Lung (tissue), 12 donors: ENCODE results near the gene ALDH1A3. TPM values are rescaled to one million over a fixed set of nuclear protein-coding genes. Genes with fewer than 3 reads are reported as not detected.

Source experiments
- ATAC-seq: fragments of 200-7000 bp; cut with Tn5 transposase; one replicate; pipeline ENCODE4 v1.9.1; 2020; ENCODE audit warnings: moderate number of reproducible peaks; ENCODE audit not compliant: insufficient read depth, low FRiP score
- DNase-seq, 3 donors: peaks; one replicate each; pipeline ENCODE4 v3.0.0-alpha.2; 2013 to 2017
- H3K27ac ChIP-seq, 2 donors: one replicate each; pipeline ENCODE4 v1.5.1; 2013; ENCODE audit warnings: mild to moderate bottlenecking in 2 of 2, moderate library complexity in 2 of 2, control low read depth in 1 of 2, inconsistent platforms in 1 of 2, low read depth in 1 of 2, low read length in 1 of 2
- H3K27me3 ChIP-seq, 3 donors: one replicate each; pipeline ENCODE4 v1.5.1; 2013; ENCODE audit warnings: low read length in 2 of 3; ENCODE audit not compliant: control insufficient read depth in 3 of 3, insufficient read depth in 3 of 3
- H3K36me3 ChIP-seq, 4 donors: one replicate each; pipeline ENCODE4 v1.5.1; 2013; ENCODE audit warnings: low read length in 4 of 4, mild to moderate bottlenecking in 1 of 4, moderate library complexity in 1 of 4; ENCODE audit not compliant: control insufficient read depth in 4 of 4, insufficient read depth in 4 of 4
- H3K4me1 ChIP-seq, 5 donors: one replicate each; pipeline ENCODE4 v1.5.1; 2013; ENCODE audit warnings: low read length in 5 of 5, mild to moderate bottlenecking in 2 of 5, moderate library complexity in 1 of 5; ENCODE audit not compliant: control insufficient read depth in 5 of 5, insufficient read depth in 5 of 5
- H3K4me3 ChIP-seq: one replicate; pipeline ENCODE4 v1.5.1; 2013; ENCODE audit warnings: mild to moderate bottlenecking, control low read depth, moderate library complexity
- H3K9ac ChIP-seq, 2 donors: one replicate each; pipeline ENCODE4 v1.5.1; 2013; ENCODE audit warnings: low read length in 2 of 2, control low read depth in 1 of 2; ENCODE audit not compliant: insufficient read depth in 1 of 2
- H3K9me3 ChIP-seq, 4 donors: one replicate each; pipeline ENCODE4 v1.5.1; 2013; ENCODE audit warnings: low read length in 3 of 4, mild to moderate bottlenecking in 1 of 4, moderate library complexity in 1 of 4; ENCODE audit not compliant: control insufficient read depth in 4 of 4, insufficient read depth in 3 of 4
- CTCF ChIP-seq: IDR thresholded peaks from 2 replicates; pipeline ENCODE4 v1.5.1; 2012; ENCODE audit warnings: mild to moderate bottlenecking; ENCODE audit errors: control extremely low read depth, extremely low read depth
- WGBS, 2 donors: extraction: QIAGEN DNeasy Blood & Tissue Kit; methylation state at CpG; one replicate each; pipeline ENCODE4 v1.1.7; 2013; 5-methylcytosine and 5-hydroxymethylcytosine counted together
- polyA plus RNA-seq, 2 donors: library from polyadenylated mRNA; stranded (reverse); fragments of 200-250 nt; gene quantifications; one replicate each; pipeline ENCODE4 v1.2.1, GENCODE V29; 2013
- total RNA-seq, 2 donors: library from RNA; depleted of rRNA in 1 of 2; stranded (reverse); fragments of >200 nt in 1 of 2; gene quantifications; one replicate each; pipeline ENCODE4 v1.2.1, GENCODE V29; 2014 to 2021
- donor health status: control.
- donor health status: control.
- donor health status: Bipolar disorder and iron deficiency.
- donor health status: healthy.
- donor health status: DM: yes; HTN: yes; CAD: no.

Gene ALDH1A3
- total and polyA plus RNA-seq, 4 donors: 3.0 to 18.7 (median 14.8) TPM

DNA sequence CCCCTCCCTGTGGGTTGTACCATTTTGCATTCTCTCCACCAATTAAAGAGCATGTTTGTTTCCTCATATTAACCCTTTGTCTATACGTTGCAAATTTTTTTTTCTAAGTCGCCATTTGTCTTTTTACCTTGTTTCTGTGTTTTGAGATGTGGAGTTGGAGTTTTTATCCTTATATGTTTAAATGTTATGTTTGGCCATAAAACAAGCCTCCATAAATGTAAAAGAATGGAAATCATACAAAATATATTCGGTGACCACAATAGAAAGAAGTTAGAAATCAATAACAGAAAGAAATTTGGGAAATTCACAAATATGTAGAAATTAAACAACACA lies 68.8 kb downstream of the ALDH1A3 start:
- no peak for TF ChIP-seq CTCF
- H3K9me3 ChIP-seq: no peaks in the 10 kb centered on the region
- H3K27me3 ChIP-seq: peaks cover 0 to 2% (median 0%) of the 10 kb centered on the region in 3 donors
- no peak overlapping the region for H3K4me3 ChIP-seq
- no peak overlapping the region for H3K27ac ChIP-seq
- DNase-seq (no peak), ATAC-seq (no peak)
- H3K4me1 ChIP-seq: peaks cover 0 to 6% (median 0%) of the 10 kb centered on the region in 5 donors
- WGBS, 2 donors: 91 to 94% methylated on average over 3 of the region's 3 CpGs
- H3K36me3 ChIP-seq: no peaks in the 10 kb centered on the region
- no peak overlapping the region for H3K9ac ChIP-seq

- ATAC-seq (no peak), DNase-seq (no peak)
- peaks cover 0 to 2% (median 0%) of the 10 kb centered on the region in 3 donors for H3K27me3 ChIP-seq
- H3K9ac ChIP-seq: no peak overlapping the region
- H3K9me3 ChIP-seq: no peaks in the 10 kb centered on the region
- no peaks in the 10 kb centered on the region for H3K36me3 ChIP-seq
- peaks cover 0 to 5% (median 0%) of the 10 kb centered on the region in 5 donors for H3K4me1 ChIP-seq
- H3K27ac ChIP-seq: no peak overlapping the region
- no peak for TF ChIP-seq CTCF
- 92 to 100% methylated on average over 1 of the region's 1 CpG for WGBS, 2 donors
- H3K4me3 ChIP-seq: no peak overlapping the region
Observed at GRCh38 chr15:100949691-100950090, 70.1 kb downstream of the ALDH1A3 start.

DNA sequence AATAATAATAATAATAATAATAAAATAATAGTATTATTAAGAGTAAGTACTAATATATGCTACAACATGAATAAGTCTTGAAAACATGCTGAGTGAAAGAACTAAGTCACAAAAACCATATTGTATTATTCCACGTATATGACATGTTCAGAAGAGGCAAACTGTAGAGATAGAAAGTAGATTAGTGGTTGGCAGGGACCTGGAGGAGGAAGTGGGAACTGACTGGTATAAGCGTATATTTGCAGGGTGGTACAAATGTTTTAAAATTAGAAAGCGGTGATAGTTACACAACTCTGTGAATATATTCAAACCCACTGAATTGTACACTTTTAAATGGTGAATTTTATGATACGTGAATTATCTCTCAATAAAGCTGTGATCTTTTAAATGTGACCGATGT lies 72.3 kb downstream of the ALDH1A3 start:
- WGBS, 2 donors: 49 to 77% methylated on average over 5 of the region's 5 CpGs

More for the DNA sequence above, 72.3 kb downstream of the ALDH1A3 start:
- H3K36me3 ChIP-seq: no peaks in the 10 kb centered on the region
- H3K4me3 ChIP-seq: no peak overlapping the region
- ATAC-seq (no peak), DNase-seq (no peak)
- no peak overlapping the region for H3K9ac ChIP-seq
- H3K27me3 ChIP-seq: peaks cover 0 to 2% (median 0%) of the 10 kb centered on the region in 3 donors
- H3K9me3 ChIP-seq: no peaks in the 10 kb centered on the region
- no peaks in the 10 kb centered on the region for H3K4me1 ChIP-seq
- H3K27ac ChIP-seq: no peak overlapping the region
- TF ChIP-seq CTCF: no peak
